GM21723 (cell line): Measurements from ENCODE around the gene PEX12.
"Not testable (repeated sequence)": the region's sequence is repeated elsewhere in the genome, so short reads cannot be mapped to it uniquely, and the experiment has no call there.

Experiments
- ATAC-seq: cut with Tn5 transposase; IDR thresholded peaks from one replicate; pipeline ENCODE4 v1.9.1; 2021; ENCODE audit warnings: mild to moderate bottlenecking, moderate library complexity; ENCODE audit not compliant: unreplicated experiment

Gene PEX12

DNA sequence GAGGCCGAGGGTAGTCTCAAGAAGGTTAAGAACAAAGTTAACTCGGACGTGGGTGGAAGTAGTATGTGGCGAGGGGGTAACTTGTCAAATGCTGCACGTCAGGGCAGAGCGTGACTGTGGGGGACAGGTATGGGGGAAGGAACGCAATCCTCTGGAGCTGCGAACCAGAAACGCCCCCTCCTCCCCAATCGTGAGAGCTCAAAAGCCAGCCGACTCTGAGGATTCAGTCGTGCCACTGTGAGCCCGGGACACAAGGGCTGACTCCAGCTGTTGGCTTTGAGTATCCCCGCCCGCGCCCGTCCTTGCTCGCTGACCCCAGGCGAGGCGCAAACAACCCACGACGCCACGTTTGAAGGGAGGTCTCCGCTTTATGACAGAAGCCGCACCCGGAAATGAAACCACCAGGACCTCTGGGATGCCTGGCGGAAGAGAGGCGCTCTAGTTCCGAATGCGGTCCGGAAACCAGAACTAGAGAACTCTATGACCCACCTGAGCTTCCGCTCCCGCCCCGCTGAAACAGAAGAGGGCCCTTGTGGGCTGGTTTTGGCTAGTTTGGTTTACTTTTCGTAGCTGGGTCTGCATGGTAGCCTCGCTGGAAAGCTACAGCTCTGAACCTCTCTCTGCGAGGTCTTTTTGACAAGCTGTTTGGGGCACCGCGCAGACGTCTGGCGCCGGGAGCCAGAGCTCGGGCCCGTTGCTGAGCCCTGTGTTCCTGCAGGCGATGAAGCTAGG is at the start of gene PEX12:
Gene PEX12, minus strand, starts transcription at position 375 of the 732 bp plus-strand sequence. CDS start 550 bp downstream, outside the sequence.
- peak; percentile 86 for ATAC-seq

DNA sequence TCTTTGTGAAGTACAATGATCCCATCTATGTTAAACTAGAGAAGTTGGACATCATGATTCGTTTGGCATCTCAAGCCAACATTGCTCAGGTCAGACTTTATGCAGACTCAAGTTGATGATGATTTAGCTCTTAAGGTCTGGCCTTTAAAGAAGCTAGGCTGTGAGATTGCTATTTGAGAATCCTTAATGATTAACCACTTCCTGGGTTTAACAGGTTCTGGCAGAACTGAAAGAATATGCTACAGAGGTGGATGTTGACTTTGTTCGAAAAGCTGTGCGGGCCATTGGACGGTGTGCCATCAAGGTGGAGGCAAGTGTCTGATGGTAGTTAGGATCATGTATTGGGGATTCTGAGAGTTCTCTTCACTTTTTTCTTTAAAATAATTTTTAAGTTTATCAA is 49.0 kb upstream of the PEX12 start:
- ATAC-seq = no peak

DNA sequence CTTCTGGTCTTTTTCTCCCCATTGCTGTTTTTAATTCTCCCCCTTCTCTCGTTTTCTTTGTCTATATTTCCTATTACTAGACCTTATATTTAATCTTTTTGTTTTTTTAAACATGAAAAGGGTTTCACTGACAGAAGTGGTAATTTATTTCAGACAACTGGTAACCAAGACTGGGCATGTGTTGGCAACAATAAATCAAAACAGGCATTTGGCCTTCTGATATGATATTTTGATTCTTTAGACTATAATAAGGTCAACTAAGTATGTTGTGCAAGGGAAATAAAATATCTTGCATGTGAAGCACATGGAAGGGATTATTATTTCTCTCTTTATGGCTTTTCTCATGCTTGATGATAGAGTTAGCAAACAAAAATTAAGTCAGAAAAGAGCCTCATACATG is 43.4 kb upstream of the PEX12 start:
- no peak for ATAC-seq

DNA sequence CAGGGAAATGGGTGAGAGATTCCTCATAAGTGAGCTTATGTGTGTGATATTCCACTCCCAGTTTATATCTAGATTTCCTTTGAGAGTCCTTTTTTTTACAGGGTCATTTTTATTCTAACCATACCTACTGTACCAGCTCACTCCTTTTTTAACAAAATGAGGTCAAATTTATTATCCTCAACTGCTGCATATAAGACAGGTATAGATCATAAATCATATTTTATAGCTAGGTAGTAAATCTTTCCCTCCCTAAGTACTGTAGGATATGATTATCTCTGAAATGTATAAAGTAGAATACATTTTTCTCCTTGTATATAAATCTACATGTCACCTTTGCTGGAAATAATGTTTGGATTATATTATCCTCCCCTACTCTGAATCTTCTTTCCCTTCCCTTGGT is 40.3 kb upstream of the PEX12 start:
- no peak for ATAC-seq

DNA sequence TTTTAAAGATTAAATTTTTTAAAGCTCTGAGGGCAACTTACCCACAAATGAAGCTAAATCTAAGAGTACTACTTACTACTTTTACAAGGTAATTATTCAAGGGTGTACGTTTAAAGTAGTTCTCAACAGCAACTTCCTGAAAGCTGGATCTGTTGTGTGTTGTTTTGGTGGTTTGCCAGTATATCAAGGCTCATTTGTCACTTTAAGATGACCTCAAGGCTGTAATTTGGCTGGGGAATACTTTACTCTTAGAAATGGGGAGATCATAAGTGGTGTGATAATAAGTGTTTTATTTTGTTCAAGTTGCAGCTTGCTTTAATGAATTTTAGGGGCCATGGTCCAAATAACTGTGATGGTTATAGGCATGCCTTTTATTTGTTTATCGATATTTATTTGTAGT is 39.1 kb upstream of the PEX12 start:
- no peak for ATAC-seq

DNA sequence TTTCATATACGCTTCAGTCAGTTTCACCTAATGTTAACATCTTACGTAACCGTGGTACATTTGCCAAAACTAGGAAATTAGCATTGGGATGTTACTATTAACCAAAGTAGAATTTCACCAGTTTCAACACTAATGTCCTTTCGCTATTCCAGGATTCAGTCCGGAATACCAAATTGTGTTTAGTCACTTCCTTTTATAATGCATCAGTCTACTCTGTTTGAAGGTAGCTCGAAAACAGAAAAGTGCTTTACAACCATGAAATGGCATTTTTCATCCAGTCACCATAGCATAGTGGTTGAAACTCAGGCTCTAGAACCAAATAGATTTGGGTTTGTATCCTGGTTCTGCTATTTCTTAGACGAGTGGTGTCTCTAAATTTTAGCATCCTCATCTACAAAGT is 38.2 kb upstream of the PEX12 start:
- ATAC-seq = no peak

DNA sequence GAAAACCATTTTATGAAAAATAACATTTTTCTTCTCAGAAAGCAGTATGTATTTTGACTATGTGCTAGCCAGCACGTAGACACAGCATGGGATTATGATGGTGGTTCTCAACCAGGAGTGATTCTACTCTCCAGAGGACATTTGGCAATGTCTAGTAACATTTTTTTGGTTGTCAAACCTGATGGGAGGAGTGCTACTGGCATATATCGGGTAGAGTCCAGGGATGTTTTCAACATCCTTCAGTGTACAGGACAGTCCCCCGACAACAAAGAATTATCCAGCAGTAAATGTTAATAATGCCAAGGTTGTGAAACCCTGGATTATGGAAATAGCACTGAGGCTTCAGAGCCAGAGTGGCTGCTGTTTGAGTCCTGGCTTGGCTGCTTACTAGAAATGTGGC is 36.4 kb upstream of the PEX12 start:
- ATAC-seq = no peak

DNA sequence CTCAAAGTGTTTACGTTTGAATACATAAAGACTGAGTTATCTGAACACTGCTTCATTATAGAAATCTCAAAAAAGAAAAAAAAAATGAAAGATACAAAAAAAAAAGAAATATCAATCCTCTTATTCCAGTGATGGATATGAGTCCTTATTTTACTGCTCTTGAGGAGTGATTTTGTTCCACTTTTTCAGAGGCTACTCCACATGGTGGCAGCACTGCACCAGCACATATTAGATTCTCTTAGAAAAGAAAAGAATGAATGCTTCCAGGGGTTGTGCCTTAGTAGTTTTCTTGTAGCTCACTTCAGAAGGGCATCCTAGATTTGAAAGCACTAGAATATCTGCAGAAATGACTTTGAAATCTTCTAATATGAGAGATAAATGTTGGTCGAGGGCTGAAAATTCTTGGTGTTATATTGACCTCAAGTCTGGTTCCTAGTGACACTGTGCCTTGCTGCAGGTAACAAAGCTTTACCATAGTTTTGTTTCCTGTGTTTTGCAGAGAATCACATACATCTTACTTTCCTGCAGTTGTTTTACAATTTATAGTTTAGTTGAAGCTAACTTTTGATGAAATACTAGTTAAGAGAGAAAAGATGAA is 34.7 kb upstream of the PEX12 start:
- ATAC-seq = no peak

DNA sequence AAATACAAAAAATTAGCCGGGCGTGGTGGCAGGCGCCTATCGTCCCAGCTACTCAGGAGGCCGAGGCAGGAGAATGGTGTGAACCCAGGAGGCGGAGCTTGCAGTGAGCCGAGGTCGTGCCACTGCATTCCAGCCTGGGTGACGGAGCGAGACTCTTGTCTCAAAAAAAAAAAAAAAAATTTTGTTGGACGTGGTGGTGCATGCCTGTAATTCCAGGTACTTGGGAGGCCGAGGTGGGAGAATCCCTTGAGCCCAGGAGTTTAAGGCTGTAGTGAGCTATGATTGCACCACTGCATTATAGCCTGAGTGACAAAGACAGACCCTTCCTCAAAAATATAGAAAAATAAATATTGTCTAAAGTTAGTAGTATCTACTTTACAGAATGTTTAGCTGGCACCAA is 32.4 kb upstream of the PEX12 start:
- ATAC-seq = not testable (repeated sequence)

DNA sequence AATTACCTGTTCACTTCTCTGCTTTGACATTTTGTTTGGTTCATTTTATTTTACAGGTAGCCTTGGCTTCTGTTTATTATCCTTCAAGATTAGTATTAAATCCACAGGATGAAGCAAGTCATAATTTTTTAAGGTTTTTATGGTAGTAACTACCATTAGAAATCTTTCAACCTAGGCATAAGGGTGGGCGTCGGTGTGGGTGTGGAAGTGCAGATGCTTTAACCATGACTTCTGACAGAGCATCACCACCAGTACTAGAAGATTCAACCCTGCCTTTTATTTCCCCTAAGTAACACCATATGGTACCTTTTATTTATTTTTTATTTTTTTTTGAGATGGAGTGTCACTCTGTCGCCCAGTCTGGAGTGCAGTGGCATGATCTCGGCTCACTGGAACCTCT is 31.5 kb upstream of the PEX12 start:
- ATAC-seq = no peak

DNA sequence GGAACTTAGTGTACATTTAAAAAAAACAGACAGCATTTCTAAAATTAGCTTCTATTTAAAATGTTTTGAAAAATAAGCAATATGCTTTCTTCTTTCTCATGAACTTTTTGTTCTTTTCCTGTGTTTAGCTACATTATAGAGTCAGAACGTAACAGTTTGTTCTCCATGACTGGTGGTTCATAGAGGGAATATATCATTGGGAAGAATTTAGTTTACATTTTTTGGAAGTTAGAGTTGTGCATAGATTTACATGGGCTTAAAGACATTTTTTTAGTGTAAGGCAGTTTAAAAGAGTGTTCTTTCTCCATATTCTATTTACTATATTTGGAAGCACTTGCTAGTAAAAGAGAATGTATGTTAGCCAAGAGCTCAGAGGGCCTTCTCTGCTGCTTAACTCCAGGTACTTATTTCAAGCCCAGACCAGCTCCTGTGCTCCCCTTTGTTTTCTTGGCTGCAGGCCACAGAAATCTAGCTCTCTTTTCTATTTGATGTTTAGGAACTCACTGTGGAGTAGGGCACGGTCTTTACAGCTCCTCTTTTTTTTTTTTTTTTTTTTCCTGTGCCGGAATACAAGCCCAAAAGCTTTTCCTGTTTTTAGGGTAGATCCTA is 29.0 kb upstream of the PEX12 start:
- ATAC-seq = no peak

DNA sequence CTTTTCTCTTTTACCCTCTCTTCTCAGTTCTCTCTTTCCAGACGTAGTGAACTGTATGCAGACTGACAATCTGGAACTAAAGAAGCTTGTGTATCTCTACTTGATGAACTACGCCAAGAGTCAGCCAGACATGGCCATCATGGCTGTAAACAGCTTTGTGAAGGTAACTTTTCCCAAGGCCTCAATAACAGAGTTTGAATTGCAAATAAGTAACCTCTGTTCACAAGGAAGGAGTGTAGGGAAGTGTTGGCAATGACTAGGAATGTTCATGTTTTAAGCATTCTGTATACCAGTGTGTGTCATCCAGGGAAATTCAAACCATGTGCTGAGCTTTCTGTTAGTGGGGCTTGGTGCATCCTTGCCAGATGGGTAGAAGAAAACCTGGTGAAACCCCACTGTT is 27.3 kb upstream of the PEX12 start:
- no peak for ATAC-seq

DNA sequence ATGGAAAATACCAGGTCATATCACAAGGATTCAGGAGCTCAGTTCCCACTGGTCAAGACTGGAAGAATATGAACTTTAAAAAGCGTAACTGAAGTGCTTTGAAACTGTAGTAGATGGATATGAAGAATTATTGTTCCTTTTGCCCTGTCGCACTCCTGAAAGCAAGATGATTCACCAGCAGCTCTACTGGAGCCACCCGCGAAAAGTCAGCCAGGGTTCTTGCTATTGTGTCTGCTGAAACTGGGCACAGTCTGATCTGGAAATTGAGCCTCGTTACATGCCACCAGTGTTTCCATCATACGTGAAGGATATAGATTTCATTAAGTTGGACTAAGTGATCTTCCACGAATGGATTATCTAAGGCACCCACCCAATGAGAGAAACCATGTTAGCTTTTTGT is 25.3 kb upstream of the PEX12 start:
- no peak for ATAC-seq

DNA sequence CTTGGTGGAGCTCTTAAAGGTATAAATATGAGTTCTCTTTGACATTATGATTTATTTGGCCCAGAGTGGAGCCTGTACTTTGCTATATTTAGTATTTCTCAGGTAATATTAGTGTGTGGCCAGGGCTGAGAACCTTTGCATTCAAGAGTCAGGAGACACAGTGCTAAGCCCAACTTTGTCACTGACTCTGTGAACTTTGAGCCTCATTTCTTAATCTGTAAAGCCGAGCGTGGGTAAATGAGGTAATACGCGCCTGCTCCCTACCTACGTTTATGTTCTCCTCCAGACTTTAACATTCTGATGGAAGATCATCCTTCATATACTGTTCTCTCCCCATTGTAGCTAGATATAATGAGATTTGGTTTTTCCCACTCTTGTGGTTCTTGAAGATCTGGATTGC is 19.2 kb upstream of the PEX12 start:
- no peak for ATAC-seq

DNA sequence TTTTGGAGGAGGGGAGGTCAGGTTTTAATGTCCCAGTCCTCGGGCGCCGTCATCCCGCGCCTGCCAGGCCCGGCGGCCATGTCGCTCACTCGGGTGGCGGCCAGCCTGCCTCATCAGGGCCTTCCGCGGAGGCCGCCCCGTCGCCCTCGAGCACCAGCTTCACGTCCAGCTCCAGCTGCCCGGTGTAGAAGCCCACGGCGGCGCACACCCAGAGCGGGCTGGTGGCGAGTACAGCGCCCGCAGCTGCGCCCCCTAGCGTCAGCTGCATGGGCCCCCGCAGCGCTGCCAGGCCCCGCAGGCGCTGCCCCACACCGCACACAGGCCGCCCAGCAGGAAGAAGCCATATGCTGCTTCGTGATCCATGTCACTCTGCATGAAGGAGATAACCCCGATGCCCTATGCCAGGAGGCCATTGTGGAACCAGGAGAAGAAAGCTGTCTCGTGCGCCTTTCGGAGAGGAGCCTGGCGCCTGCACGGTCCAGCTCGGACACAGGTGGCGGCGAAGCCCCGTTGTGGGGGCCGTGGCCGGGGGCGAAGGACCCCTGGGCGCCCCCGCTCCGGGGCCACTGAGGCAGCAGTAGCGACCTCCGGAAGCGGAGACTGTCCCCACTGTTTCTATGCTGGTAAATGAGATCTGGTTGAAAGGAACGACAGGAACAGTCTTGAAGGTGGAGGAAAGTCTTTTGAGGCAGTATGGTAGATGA is 18.3 kb upstream of the PEX12 start:
- no peak for ATAC-seq

DNA sequence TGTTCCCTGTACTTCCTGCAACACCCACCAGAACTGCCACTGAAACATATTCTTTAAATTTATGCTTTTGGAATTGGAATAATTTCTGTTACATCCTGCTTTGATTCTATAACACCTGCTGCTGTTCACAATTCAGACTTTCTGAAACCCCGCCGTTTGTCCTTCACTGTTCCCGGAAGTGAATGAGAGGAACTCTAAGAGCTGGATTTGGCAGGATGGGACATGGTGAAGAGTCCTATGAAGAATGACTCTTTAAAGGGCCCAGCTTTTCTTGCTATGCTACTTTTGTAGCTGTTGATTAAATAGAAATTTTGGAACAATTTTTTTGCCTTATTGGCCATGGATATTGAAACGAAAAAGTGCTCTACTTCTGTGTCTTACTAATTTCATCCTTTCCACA is 17.7 kb upstream of the PEX12 start:
- no peak for ATAC-seq

DNA sequence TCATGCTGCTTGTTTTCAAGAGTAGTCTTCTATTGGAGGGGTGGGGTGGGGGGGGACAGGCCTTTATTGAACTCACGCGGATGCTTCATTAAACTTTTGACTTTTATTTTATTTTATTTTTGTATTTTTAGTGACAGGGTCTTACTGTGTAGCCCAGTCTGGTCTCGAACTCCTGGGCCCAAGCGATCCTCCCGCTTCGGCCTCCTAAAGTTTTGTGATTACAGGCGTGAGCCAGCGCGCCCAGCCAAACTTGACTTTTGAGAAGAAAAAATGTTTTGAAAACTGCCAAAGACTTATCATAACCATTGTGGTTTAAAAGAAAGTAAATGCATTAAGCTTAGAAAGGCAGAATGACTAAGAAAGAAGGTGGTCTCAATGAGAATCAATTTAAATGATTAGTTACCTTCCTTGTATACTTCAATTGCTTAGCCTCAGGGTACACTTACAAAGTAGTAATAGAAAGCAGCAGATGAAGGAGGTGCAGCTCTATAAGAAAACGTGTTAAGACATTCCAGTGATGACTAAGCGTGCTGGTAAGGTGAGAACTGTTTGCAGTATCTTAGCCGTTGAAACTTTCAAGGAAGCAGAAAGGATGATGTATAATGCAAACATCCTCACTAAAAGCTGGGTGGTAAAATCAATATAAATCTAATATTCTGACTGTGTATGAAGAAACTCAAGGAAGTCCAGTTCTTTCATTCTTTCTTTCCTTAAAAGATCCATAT is 10.0 kb upstream of the PEX12 start:
- no peak for ATAC-seq

DNA sequence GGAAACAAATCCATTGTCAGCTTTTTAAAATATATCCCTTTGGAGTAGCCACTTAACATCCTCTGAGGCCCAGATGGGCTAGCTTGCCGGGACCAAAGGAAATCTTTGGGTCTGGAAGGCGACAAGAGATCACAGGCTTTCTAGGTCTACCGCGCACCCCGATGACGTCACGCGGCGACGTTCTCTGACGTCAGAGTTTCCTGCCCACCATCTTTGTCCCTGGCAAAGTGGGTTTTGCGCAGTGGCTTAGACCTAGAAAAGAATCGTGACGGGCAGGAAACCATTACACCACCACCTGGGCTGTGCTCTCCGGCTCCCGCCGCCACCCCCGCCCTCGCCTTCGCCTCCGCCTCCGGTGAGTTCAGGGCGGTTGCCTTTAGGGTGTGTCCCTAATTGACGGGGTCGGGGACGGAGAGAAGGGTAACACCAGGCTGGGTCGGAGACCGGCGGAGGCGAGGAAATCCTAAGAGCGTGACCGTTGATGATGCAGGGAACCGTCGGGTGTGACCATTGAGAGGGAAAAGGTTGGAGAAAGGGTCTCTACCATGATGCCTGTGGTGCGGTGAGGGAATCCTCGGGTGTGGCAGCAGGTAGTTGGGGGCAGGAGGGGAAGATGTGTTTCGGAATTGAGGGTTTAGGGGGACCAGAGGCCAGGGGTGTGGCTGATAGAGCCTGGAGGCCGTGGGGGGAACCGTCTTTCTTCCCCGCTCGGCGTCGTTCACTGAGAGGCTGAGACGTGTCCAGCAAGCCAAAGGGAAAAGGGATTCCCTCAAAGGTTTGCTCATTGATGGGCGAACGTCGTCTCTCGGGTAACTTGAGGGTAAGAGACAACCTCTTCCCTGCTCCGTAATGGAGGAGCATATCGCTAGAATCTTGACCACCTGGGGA is 8.9 kb upstream of the PEX12 start, which contains the start of gene AP2B1:
Gene AP2B1, plus strand, starts transcription at position 249 of the 888 bp plus-strand sequence. CDS start 6,709 bp downstream, outside the sequence.
- peak; percentile 68 for ATAC-seq

DNA sequence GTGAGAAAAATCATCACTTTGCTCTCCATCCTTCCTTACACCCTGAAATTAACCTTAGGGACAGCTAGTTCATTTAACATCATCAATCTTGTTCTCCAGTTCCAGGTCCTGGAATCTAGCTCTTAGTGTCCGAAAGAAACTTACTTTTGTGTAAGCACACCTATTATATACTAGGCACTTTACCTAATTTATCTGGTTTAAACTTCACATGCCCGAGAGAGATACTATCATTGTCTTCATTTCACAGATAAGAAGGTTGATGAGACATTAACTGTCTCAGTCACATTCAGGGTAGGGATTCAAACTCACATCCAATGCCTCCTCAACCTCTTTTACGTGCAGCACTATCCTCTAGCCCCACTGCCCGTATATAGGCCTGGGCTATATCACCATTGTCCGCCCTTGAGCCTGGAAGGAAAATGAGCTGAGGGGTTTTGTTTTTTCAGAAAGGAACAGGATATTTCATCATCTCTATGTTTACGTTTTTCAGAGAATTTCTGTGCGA is 8.2 kb upstream of the PEX12 start:
- peak; percentile 19 for ATAC-seq

DNA sequence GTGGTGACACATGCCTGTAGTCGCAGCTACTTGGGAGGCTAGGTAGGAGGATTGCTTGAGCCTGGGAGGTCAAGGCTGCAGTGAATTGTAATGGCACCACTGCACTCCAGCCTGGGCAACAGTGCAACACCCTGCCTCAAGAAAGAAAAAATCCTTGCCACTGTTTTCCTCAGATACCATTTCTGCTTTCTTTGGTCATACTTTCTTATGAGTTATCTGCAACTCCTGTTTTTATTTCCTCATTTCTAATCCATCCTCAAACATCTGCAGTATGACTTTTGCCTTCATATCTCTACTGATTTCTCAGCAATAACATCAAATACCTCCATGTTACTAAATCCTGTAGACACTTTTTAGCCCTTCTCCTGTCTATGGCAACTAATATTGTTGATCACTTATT is 5.7 kb upstream of the PEX12 start:
- no peak for ATAC-seq
